Panc1 (cell line): ENCODE results near the gene PLXNA2. TPM values are rescaled to one million over a fixed set of nuclear protein-coding genes. Genes with fewer than 3 reads are reported as not detected.

Experiments used
- ATAC-seq: fragments of 200-7000 bp; cut with Tn5 transposase; 2 replicates; pipeline ENCODE4 v1.9.1; 2020; ENCODE audit warnings: mild to moderate bottlenecking, moderate library complexity
- BruUV-seq: library from RNA; stranded (reverse); fragments of 400-500 nt; replicated peaks from 2 replicates; lab custom pipeline; 2021; lab: Mats Ljungman, UMichigan
- CTCF ChIA-PET: fragments of 300-600 bp; sonication (Branson Sonifier 250); formaldehyde crosslinking; loops from one replicate; lab custom pipeline; 2022; ENCODE audit warnings: antibody characterized with exemption; lab: Charles Lee
- POLR2A ChIA-PET: fragments of 300-600 bp; sonication (Branson Sonifier 250); formaldehyde crosslinking; loops from one replicate; lab custom pipeline; 2022; ENCODE audit warnings: antibody characterized with exemption; lab: Charles Lee
- DNase-seq: peaks from one replicate; pipeline ENCODE4 v3.0.0-alpha.2; 2010; ENCODE audit warnings: low read depth, low spot score
- H3K27ac ChIP-seq: 2 replicates; pipeline ENCODE4 v1.5.1; 2011; ENCODE audit warnings: mild to moderate bottlenecking, low read length, inconsistent platforms
- H3K27me3 ChIP-seq: fragments of 200-500 bp; sonication (Bioruptor generic); 2 replicates; pipeline ENCODE4 v1.6.0; 2014; ENCODE audit warnings: low read length, inconsistent platforms; ENCODE audit not compliant: control insufficient read depth, insufficient read depth
- H3K36me3 ChIP-seq: fragments of 200-500 bp; sonication (Bioruptor generic); 2 replicates; pipeline ENCODE4 v1.5.1; 2014; ENCODE audit warnings: inconsistent platforms, mild to moderate bottlenecking, low read length, moderate library complexity; ENCODE audit not compliant: control insufficient read depth, insufficient read depth
- H3K4me1 ChIP-seq: 2 replicates; pipeline ENCODE4 v1.5.1; 2011; ENCODE audit warnings: inconsistent platforms, mild to moderate bottlenecking, low read length, moderate library complexity; ENCODE audit not compliant: control insufficient read depth, insufficient read depth
- H3K4me3 ChIP-seq, 2 experiments: 2 replicates each; pipeline ENCODE4 v1.5.1; 2011 to 2012; ENCODE audit warnings: low read depth in 2 of 2, low read length in 2 of 2, mild to moderate bottlenecking in 2 of 2, inconsistent platforms in 1 of 2, moderate library complexity in 1 of 2
- H3K9me3 ChIP-seq: fragments of 200-500 bp; sonication (Bioruptor generic); 2 replicates; pipeline ENCODE4 v1.5.1; 2014; ENCODE audit warnings: low read depth, mild to moderate bottlenecking, inconsistent platforms, low read length, moderate library complexity; ENCODE audit not compliant: control insufficient read depth, insufficient read depth
- CTCF ChIP-seq: fragments of 450-650 bp; IDR thresholded peaks from 2 replicates; pipeline ENCODE4 v1.5.1; 2017; ENCODE audit warnings: mild to moderate bottlenecking
- POLR2AphosphoS5 ChIP-seq: IDR thresholded peaks from 2 replicates; pipeline ENCODE4 v1.6.1; 2012; ENCODE audit warnings: mild to moderate bottlenecking, low read depth, low read length, moderate library complexity
- REST ChIP-seq, 2 experiments: IDR thresholded peaks; 2 replicates each; pipeline ENCODE4 v1.6.1; 2011 to 2012; ENCODE audit warnings: low read depth in 2 of 2, control low read depth in 1 of 2, low read length in 1 of 2, mild to moderate bottlenecking in 1 of 2, moderate library complexity in 1 of 2; ENCODE audit not compliant: insufficient read depth in 1 of 2
- SIN3A ChIP-seq: IDR thresholded peaks from 2 replicates; pipeline ENCODE4 v1.6.1; 2012; ENCODE audit warnings: low read depth, mild to moderate bottlenecking, low read length, moderate library complexity, borderline replicate concordance; ENCODE audit not compliant: insufficient read depth
- TCF7L2 ChIP-seq: IDR thresholded peaks from 2 replicates; pipeline ENCODE4 v1.6.1; 2011; ENCODE audit warnings: mild to moderate bottlenecking, low read depth, low read length, inconsistent platforms
- in situ Hi-C: cut with HindIII; loops from 2 replicates; pipeline ENCODE4 v1.10.0; 2016; ENCODE audit warnings: low sequenced_read_pairs, low pct_unique_long_range_greater_than_20kb
- intact Hi-C: fragments of 100-400 bp; cut with micrococcal nuclease; formaldehyde crosslinking; loops from one replicate; pipeline ENCODE4 v1.10.0; 2022; ENCODE audit not compliant: unreplicated experiment
- total RNA-seq: library from RNA; stranded (reverse); gene quantifications from one replicate; pipeline ENCODE4 v1.2.1, GENCODE V29; 2021; ENCODE audit not compliant: unreplicated experiment

The PLXNA2 gene
- total RNA-seq, 1 experiment from 2014 or later = 0.98 TPM

GRCh38 chr1:208256091-208256490, 11.9 kb upstream of the PLXNA2 start:
- CTCF ChIA-PET = no interaction called here
- intact Hi-C loops = no loop called here
- in situ Hi-C loops = no loop called here

GRCh38 chr1:208254862-208255261, 10.7 kb upstream of the PLXNA2 start:
- ATAC-seq = no peak
- Histone ChIP-seq H3K36me3 (no peaks in the 10 kb centered on the region), H3K4me3 (no peak overlapping the region), H3K4me1 (no peaks in the 10 kb centered on the region), H3K27ac (no peak overlapping the region), H3K27me3 (peaks cover 4% of the 10 kb centered on the region), H3K9me3 (no peaks in the 10 kb centered on the region)
- no peak for DNase-seq
- intact Hi-C loops = no loop called here
- TF ChIP-seq SIN3A (no peak), REST (IDR thresholded peaks at IDR 0.05; ENCODE audit: insufficient read depth in 1 of 2, low read depth in 2 of 2, low read length in 1 of 2) (no peak), POLR2AphosphoS5 (no peak), CTCF (no peak), TCF7L2 (no peak)
- BruUV-seq = no TSS peak
- CTCF ChIA-PET = no interaction called here
- POLR2A ChIA-PET = no interaction called here
- in situ Hi-C loops = no loop called here

More at GRCh38 chr1:208256091-208256490, 11.9 kb upstream of the PLXNA2 start:
- H3K36me3 ChIP-seq = no peaks in the 10 kb centered on the region
- BruUV-seq = no TSS peak
- H3K9me3 ChIP-seq = no peaks in the 10 kb centered on the region
- no peaks in the 10 kb centered on the region for H3K4me1 ChIP-seq
- POLR2A ChIA-PET = no interaction called here
- no peak overlapping the region for H3K27ac ChIP-seq
- TF ChIP-seq POLR2AphosphoS5 (no peak), TCF7L2 (no peak), SIN3A (no peak), REST (IDR thresholded peaks at IDR 0.05; ENCODE audit: insufficient read depth in 1 of 2, low read depth in 2 of 2, low read length in 1 of 2) (no peak), CTCF (no peak)
- DNase-seq = no peak
- peaks cover 4% of the 10 kb centered on the region for H3K27me3 ChIP-seq
- no peak overlapping the region for H3K4me3 ChIP-seq
- ATAC-seq = no peak
